Uterine smooth muscle cell (primary cell): ENCODE data around the gene RABAC1. TPM values are rescaled to one million over a fixed set of nuclear protein-coding genes. Genes with fewer than 3 reads are reported as not detected.

Experiments used
- total RNA-seq: library from RNA; depleted of rRNA; stranded (reverse); fragments of >200 nt; gene quantifications from 2 replicates; pipeline ENCODE4 v1.2.3, GENCODE V29; 2014

Gene RABAC1, protein sequence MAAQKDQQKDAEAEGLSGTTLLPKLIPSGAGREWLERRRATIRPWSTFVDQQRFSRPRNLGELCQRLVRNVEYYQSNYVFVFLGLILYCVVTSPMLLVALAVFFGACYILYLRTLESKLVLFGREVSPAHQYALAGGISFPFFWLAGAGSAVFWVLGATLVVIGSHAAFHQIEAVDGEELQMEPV
- 114 and 220 TPM in 2 replicates for total RNA-seq

DNA sequence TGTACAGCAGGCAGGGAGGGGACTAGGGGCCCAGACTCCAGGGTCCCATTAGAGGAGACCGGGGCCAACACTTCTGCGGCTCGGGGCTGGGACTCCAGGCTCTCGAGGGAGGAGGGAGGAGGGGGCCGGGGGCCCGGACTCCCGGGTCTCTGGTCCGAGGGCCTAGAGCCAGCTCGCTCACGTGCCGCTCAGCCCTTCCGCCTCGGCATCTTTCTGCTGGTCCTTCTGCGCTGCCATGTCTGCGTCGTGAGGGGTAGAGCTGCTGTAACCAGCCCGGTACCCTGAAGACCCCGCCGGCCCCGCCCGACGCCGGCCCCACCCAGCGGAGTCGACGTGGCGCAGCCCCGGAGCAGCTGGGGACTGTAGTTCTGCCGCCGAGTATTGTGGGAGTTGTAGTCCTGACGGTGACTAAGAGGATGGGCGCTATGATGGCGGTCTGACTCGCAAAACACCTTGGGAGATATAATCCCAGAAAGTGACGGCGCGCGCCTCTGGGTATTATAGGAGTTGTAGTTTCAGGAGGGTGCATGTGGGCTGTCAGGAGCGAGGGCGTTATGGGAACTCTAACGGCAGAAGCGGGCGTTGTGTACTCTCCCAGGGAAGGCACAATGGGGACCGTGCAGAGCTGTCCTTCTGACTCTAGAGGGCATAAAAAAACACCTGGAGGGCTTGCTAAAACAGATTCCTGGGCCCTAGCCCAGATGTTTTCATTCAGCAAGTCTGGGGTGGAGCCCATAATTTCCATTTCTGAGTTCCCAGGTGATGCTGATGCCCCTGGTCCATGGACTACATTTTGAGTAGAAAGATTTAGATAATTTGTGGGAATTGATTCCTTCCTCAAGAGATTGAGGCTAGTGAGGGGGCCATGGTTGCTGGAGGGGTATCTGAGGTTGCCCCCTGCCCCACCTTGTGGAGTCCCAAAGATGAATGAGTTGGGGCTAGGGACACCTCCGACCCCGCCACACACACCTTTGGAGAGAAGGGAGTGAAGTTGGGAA is at the start of gene RABAC1:
Gene RABAC1 (minus strand): TSS at position 266 of the 998 bp plus-strand sequence. CDS start 29 bp downstream, at position 237.

DNA sequence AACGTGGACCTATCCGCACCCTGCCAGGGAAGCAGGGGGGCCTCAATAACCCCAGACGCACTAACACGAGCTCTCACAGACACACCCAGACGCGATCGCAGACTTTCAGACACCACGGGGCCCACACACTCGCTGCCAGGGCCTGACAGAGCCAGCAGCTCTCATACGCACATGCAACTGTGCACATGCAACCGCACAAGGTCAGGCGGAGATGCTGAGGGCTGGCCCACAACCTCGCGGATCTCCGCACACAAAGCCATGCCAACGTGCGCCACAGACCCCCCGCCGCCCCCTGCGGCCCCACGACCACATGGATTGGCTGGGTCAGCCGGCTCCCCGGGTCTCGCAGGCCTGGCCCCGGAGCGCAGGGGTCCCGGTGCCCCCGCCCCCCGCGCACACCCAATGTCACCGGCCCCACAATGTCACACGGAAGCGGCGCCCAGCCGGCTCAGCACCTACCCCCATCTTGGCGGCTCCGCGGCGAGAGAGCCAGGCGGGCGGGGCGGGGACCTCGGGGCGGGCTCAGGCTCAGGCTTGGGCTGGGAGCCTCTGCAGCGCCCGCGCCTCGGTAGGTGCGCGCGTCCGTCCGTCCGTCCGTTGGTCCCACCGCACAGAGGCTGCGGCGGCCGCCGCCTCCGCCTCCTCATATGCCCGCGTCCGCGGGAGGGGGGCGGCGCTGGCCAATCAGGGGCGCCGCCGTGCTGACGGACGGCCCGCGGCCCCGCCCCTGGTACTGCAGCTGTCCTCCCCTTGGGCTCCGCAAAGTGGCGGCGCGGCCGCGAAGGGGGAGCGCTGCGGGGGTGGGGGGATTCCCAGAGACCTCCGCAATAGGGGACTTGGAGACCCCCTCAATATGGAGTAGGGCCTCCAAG is 34.7 kb upstream of the RABAC1 start, which contains the start of gene ATP1A3:
Gene ATP1A3 (minus strand): TSS at position 619 of the 872 bp plus-strand sequence. CDS start 154 bp downstream, at position 465.

DNA sequence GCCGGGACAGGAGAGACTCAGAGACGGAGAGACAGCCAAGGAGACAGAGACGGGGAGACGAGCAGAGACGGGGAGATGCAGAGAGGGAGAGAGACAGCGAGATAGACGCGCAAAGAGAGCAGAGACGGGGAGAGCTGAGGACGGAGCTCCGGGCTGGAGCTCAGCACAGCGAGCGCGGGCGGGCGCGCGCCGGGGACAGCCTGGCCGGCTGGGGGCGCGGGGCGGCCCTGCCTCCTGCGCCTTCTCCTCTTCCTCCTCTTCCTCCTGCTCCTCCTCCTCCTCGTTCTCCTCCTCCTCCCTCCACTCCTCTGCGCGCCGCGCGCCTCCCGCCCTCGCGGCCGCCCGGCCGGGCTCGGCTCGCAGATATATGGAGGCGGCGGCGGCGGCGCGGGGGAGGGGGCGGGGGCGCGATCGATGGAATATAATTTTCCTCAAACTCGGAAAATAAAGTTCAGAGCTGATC is 30.9 kb downstream of the RABAC1 start, which contains the start of gene ERFL:
Gene ERFL (minus strand): TSS at position 229 of the 463 bp plus-strand sequence. CDS start 15,530 bp downstream, outside the sequence.

Other genes starting within 250 kb of the RABAC1 start
- not detected in 2 replicates for gene CEACAM6, start 203.8 kb downstream of the RABAC1 start, total RNA-seq
- gene CEACAM3, start 162.7 kb downstream of the RABAC1 start, total RNA-seq, result not detected in 2 replicates
- not detected in 2 replicates for gene LYPD4, start 114.6 kb downstream of the RABAC1 start, total RNA-seq
- not detected in 2 replicates for gene DMRTC2, start 114.3 kb downstream of the RABAC1 start, total RNA-seq
- 689 and 1,123 TPM in 2 replicates for gene RPS19, start 99.1 kb downstream of the RABAC1 start, total RNA-seq
- gene CD79A, start 82.0 kb downstream of the RABAC1 start, total RNA-seq, result not detected in 2 replicates
- 37.4 and 51.1 TPM in 2 replicates for gene ARHGEF1, start 76.1 kb downstream of the RABAC1 start, total RNA-seq
- gene ERFL, start 30.9 kb downstream of the RABAC1 start, total RNA-seq, result under 0.01 TPM in 1 of 2 replicates, not detected in the other
- gene ATP1A3, start 34.9 kb upstream of the RABAC1 start, total RNA-seq, result 0.11 and 0.37 TPM in 2 replicates
- 0.44 and 0.87 TPM in 2 replicates for gene GRIK5, start 110.9 kb upstream of the RABAC1 start, total RNA-seq
- 12.4 and 14.6 TPM in 2 replicates for gene ZNF574, start 116.8 kb upstream of the RABAC1 start, total RNA-seq
- 0.77 and 1.00 TPM in 2 replicates for gene POU2F2, start 173.1 kb upstream of the RABAC1 start, total RNA-seq